HepG2 (cell line): Measurements from ENCODE around the gene CUTC.

Source experiments
- BRCA1 ChIP-seq: sonication (generic); formaldehyde crosslinking; IDR thresholded peaks from 2 replicates; pipeline ENCODE4 v1.4.0; 2020; ENCODE audit warnings: missing genetic modification reagents
- CHD4 ChIP-seq: fragments of 200-600 bp; sonication (generic); IDR thresholded peaks from 2 replicates; pipeline ENCODE4 v1.7.0; 2017; ENCODE audit warnings: mild to moderate bottlenecking, low read length, borderline replicate concordance
- HNF4G ChIP-seq, 2 experiments: sonication (generic) in 1 of 2; formaldehyde crosslinking in 1 of 2; IDR thresholded peaks; 2 replicates each; pipeline versions ENCODE4 v1.4.0 to v1.6.1; 2011 to 2020; ENCODE audit warnings: borderline replicate concordance in 2 of 2, low read depth in 2 of 2, mild to moderate bottlenecking in 2 of 2, low read length in 1 of 2, missing genetic modification reagents in 1 of 2, moderate library complexity in 1 of 2
- NCOA5 ChIP-seq: sonication (generic); formaldehyde crosslinking; IDR thresholded peaks from 2 replicates; pipeline ENCODE4 v1.4.0; 2020; ENCODE audit warnings: missing genetic modification reagents
- POLR2A ChIP-seq, 2 experiments: IDR thresholded peaks; 2 replicates each; pipeline ENCODE4 v1.6.1; 2011; ENCODE audit warnings: low read depth in 2 of 2, low read length in 2 of 2, mild to moderate bottlenecking in 1 of 2, moderate library complexity in 1 of 2; ENCODE audit not compliant: insufficient read depth in 1 of 2
- RFXAP ChIP-seq: sonication (generic); formaldehyde crosslinking; IDR thresholded peaks from 2 replicates; pipeline ENCODE4 v1.4.0; 2020; ENCODE audit warnings: missing genetic modification reagents, borderline replicate concordance
- ZBTB7A ChIP-seq: sonication (generic); formaldehyde crosslinking; IDR thresholded peaks from 2 replicates; pipeline ENCODE4 v1.8.0; 2022; ENCODE audit warnings: mild to moderate bottlenecking, missing genetic modification reagents
- ZNF234 ChIP-seq: sonication (generic); formaldehyde crosslinking; conservative IDR thresholded peaks from 2 replicates; pipeline ENCODE4 v1.5.1; 2020; ENCODE audit warnings: mild to moderate bottlenecking, missing genetic modification reagents
- ZNF761 ChIP-seq: sonication (generic); formaldehyde crosslinking; conservative IDR thresholded peaks from 2 replicates; pipeline ENCODE4 v1.4.0; 2020; ENCODE audit warnings: mild to moderate bottlenecking, missing genetic modification reagents
- ZNF766 ChIP-seq: sonication (generic); formaldehyde crosslinking; IDR thresholded peaks from 2 replicates; pipeline ENCODE4 v1.5.0; 2020; ENCODE audit warnings: missing genetic modification reagents, borderline replicate concordance
- TF ChIP-seq, protein P1 (sequence below): sonication (generic); formaldehyde crosslinking; IDR thresholded peaks from 2 replicates; pipeline ENCODE4 v1.5.0; 2020; ENCODE audit warnings: mild to moderate bottlenecking, missing genetic modification reagents, moderate library complexity
- TF ChIP-seq, protein P2 (sequence below): sonication (generic); formaldehyde crosslinking; IDR thresholded peaks from 2 replicates; pipeline ENCODE4 v1.8.0; 2022; ENCODE audit warnings: mild to moderate bottlenecking, missing genetic modification reagents, borderline replicate concordance

DNA sequence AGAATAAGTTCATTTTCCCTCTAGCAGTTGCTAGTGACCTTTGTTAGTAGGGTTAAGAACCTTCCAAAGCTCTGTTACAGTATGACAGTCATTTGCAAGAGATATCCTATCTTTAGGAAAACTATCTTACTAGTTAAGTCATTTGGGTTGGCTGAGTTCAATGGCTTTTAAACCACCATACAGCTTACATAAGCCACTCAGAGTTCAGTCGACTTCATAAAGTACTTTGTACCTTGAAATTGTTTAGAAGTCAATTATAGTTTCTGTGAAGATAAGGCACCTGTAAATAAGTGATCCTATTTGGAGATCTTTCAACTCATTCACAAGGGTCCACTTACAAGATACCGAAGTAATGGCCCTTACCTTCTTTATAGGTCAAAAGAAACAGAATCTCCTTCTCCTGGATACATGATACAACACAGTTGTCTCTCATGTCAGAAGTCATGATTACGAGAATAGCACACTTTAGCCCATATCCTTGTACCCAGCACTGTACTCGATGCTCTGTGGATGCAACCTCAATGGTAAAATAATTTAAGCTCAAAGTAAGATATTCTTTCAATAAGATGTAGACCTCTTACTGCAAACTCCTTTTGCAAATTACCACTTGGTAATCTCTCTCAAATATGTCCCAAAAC, 38.5 kb downstream of the CUTC start:
- TF ChIP-seq, protein P1, sequence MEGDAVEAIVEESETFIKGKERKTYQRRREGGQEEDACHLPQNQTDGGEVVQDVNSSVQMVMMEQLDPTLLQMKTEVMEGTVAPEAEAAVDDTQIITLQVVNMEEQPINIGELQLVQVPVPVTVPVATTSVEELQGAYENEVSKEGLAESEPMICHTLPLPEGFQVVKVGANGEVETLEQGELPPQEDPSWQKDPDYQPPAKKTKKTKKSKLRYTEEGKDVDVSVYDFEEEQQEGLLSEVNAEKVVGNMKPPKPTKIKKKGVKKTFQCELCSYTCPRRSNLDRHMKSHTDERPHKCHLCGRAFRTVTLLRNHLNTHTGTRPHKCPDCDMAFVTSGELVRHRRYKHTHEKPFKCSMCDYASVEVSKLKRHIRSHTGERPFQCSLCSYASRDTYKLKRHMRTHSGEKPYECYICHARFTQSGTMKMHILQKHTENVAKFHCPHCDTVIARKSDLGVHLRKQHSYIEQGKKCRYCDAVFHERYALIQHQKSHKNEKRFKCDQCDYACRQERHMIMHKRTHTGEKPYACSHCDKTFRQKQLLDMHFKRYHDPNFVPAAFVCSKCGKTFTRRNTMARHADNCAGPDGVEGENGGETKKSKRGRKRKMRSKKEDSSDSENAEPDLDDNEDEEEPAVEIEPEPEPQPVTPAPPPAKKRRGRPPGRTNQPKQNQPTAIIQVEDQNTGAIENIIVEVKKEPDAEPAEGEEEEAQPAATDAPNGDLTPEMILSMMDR (CRISPR knock-in tag), result no peak
- TF ChIP-seq ZNF234, result no peak
- TF ChIP-seq, protein P2, sequence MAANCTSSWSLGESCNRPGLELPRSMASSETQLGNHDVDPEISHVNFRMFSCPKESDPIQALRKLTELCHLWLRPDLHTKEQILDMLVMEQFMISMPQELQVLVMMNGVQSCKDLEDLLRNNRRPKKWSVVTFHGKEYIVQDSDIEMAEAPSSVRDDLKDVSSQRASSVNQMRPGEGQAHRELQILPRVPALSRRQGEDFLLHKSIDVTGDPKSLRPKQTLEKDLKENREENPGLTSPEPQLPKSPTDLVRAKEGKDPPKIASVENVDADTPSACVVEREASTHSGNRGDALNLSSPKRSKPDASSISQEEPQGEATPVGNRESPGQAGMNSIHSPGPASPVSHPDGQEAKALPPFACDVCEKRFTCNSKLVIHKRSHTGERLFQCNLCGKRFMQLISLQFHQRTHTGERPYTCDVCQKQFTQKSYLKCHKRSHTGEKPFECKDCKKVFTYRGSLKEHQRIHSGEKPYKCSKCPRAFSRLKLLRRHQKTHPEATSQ (CRISPR knock-in tag), result no peak; the same call in 1 of the 2 replicates
- no peak for TF ChIP-seq NCOA5 (CRISPR knock-in tag)
- TF ChIP-seq HNF4G (IDR thresholded peaks at IDR 0.05; ENCODE audit: borderline replicate concordance, low read depth, low read length), result peak; percentile 71
- no peak for TF ChIP-seq HNF4G (CRISPR knock-in tag; IDR thresholded peaks at IDR 0.05; ENCODE audit: borderline replicate concordance, low read depth)
- no peak for TF ChIP-seq RFXAP (CRISPR knock-in tag)
- TF ChIP-seq ZBTB7A (CRISPR knock-in tag), result no peak
- no peak for TF ChIP-seq BRCA1 (CRISPR knock-in tag)
- TF ChIP-seq POLR2A (IDR thresholded peaks at IDR 0.05; ENCODE audit: insufficient read depth in 1 of 2, low read depth in 2 of 2, low read length in 2 of 2), result no peak
- TF ChIP-seq CHD4, result 0 out of 2 replicates have a peak, but pooled peaks have one; percentile 40
- no peak for TF ChIP-seq ZNF766 (CRISPR knock-in tag)
- TF ChIP-seq ZNF761 (CRISPR knock-in tag), result no peak
